ENCODE results near the gene ZNF385A. TPM values are rescaled to one million over a fixed set of nuclear protein-coding genes. Genes with fewer than 3 reads are reported as not detected.
A peak's percentile ranks its signal among the peaks of the same experiment; 100 is the strongest.

Gene ZNF385A
- total RNA-seq, 2 experiments from 2014 or later, result 0.38 to 1.2 TPM

- POLR2A ChIA-PET, result interaction anchor here (2.4 kb wide), 1 partner anchor 41 kb away, joined by 46 read pairs; no protein-coding TSS in a partner anchor
- no peaks in the 10 kb centered on the region for H3K27me3 Mint-ChIP-seq
These were observed 13.7 kb upstream of the ZNF385A start for GRCh38 chr12:54398218-54398617.

GRCh38 chr12:54397157-54397556, 12.6 kb upstream of the ZNF385A start:
- no peak for DNase-seq
- H3K27me3 Mint-ChIP-seq, result no peaks in the 10 kb centered on the region
- H3K9me3 Mint-ChIP-seq, result no peaks in the 10 kb centered on the region
- H3K27ac Mint-ChIP-seq, result no peak overlapping the region
- peaks cover 39% of the 10 kb centered on the region for H3K4me1 Mint-ChIP-seq
- ChIA-PET CTCF (interaction anchor here (12.0 to 12.1 kb wide), 2 partner anchors 19 to 49 kb away, joined by 282 to 481 read pairs; partner anchors contain the start of gene ITGA5), POLR2A (no interaction called here)
- H3K36me3 Mint-ChIP-seq (ENCODE audit: low read depth), result peaks cover 82% of the 10 kb centered on the region
- H3K4me3 Mint-ChIP-seq, result no peak overlapping the region

More at GRCh38 chr12:54398218-54398617, 13.7 kb upstream of the ZNF385A start:
- H3K9me3 Mint-ChIP-seq, result no peaks in the 10 kb centered on the region
- H3K36me3 Mint-ChIP-seq (ENCODE audit: low read depth), result peaks cover 85% of the 10 kb centered on the region
- H3K4me1 Mint-ChIP-seq, result peaks cover 35% of the 10 kb centered on the region
- DNase-seq, result no peak
- no peak overlapping the region for H3K27ac Mint-ChIP-seq
- no peak overlapping the region for H3K4me3 Mint-ChIP-seq
- CTCF ChIA-PET, result interaction anchor here (1.5 to 12.1 kb wide), 8 partner anchors 11 to 133 kb away, joined by 3 to 481 read pairs (median 14); partner anchors contain the start of gene ITGA5

- ChIA-PET POLR2A (interaction anchor here (0.9 kb wide), 1 partner anchor 15 kb away, joined by 3 read pairs; no protein-coding TSS in a partner anchor), CTCF (interaction anchor here (0.7 to 12.1 kb wide), 6 partner anchors 7 to 132 kb away, joined by 3 to 481 read pairs (median 4); partner anchors contain the start of gene ITGA5)
- Mint-ChIP-seq H3K27me3 (no peaks in the 10 kb centered on the region), H3K4me3 (no peak overlapping the region), H3K36me3 (ENCODE audit: low read depth) (peaks cover 71% of the 10 kb centered on the region), H3K27ac (no peak overlapping the region), H3K4me1 (peaks cover 45% of the 10 kb centered on the region), H3K9me3 (no peaks in the 10 kb centered on the region)
- DNase-seq, result no peak
These were observed 11.0 kb upstream of the ZNF385A start for GRCh38 chr12:54395545-54395944.

- H3K9me3 Mint-ChIP-seq, result no peaks in the 10 kb centered on the region
- no peak overlapping the region for H3K27ac Mint-ChIP-seq
- DNase-seq, result no peak
- H3K4me1 Mint-ChIP-seq, result peaks cover 45% of the 10 kb centered on the region
- POLR2A ChIA-PET, result no interaction called here
- peaks cover 65% of the 10 kb centered on the region for H3K36me3 Mint-ChIP-seq (ENCODE audit: low read depth)
- H3K4me3 Mint-ChIP-seq, result no peak overlapping the region
- H3K27me3 Mint-ChIP-seq, result no peaks in the 10 kb centered on the region
- CTCF ChIA-PET, result interaction anchor here (1.2 to 12.1 kb wide), 3 partner anchors 9 to 51 kb away, joined by 4 to 481 read pairs (median 282); partner anchors contain the start of gene ITGA5
These were observed 10.5 kb upstream of the ZNF385A start for GRCh38 chr12:54394986-54395385.

GRCh38 chr12:54394281-54394719, 9.8 kb upstream of the ZNF385A start:
- H3K4me1 Mint-ChIP-seq, result peaks cover 49% of the 10 kb centered on the region
- H3K27ac Mint-ChIP-seq, result no peak overlapping the region
- POLR2A ChIA-PET, result interaction anchor here (1.0 kb wide), 1 partner anchor 103 kb away, joined by 3 read pairs; the partner anchor contains the start of gene NCKAP1L
- no peaks in the 10 kb centered on the region for H3K9me3 Mint-ChIP-seq
- H3K36me3 Mint-ChIP-seq (ENCODE audit: low read depth), result peaks cover 60% of the 10 kb centered on the region
- CTCF ChIA-PET, result interaction anchor here (0.9 to 1.7 kb wide), 6 partner anchors 8 to 143 kb away, joined by 3 to 7 read pairs (median 4); no protein-coding TSS in a partner anchor
- no peaks in the 10 kb centered on the region for H3K27me3 Mint-ChIP-seq
- H3K4me3 Mint-ChIP-seq, result no peak overlapping the region
- DNase-seq, result no peak

GRCh38 chr12:54393743-54394142, 9.2 kb upstream of the ZNF385A start:
- peak overlapping the region; percentile 48 for H3K27ac Mint-ChIP-seq
- H3K36me3 Mint-ChIP-seq (ENCODE audit: low read depth), result peaks cover 58% of the 10 kb centered on the region
- DNase-seq, result no peak
- ChIA-PET CTCF (interaction anchor here (0.5 to 3.6 kb wide), 11 partner anchors 8 to 142 kb away, joined by 3 to 25 read pairs (median 4); no protein-coding TSS in a partner anchor), POLR2A (interaction anchor here (1.0 to 1.4 kb wide), 2 partner anchors 17 to 104 kb away, joined by 3 read pairs; partner anchors contain the start of gene NCKAP1L)
- H3K9me3 Mint-ChIP-seq, result no peaks in the 10 kb centered on the region
- H3K4me1 Mint-ChIP-seq, result peaks cover 48% of the 10 kb centered on the region
- no peaks in the 10 kb centered on the region for H3K27me3 Mint-ChIP-seq
- H3K4me3 Mint-ChIP-seq, result no peak overlapping the region

GRCh38 chr12:54393207-54393609, 8.7 kb upstream of the ZNF385A start:
- DNase-seq, result no peak
- Mint-ChIP-seq H3K27ac (no peak overlapping the region), H3K27me3 (no peaks in the 10 kb centered on the region), H3K4me1 (peaks cover 44% of the 10 kb centered on the region), H3K4me3 (no peak overlapping the region), H3K9me3 (no peaks in the 10 kb centered on the region), H3K36me3 (ENCODE audit: low read depth) (peaks cover 54% of the 10 kb centered on the region)
- POLR2A ChIA-PET, result interaction anchor here (1.0 to 1.4 kb wide), 2 partner anchors 18 to 104 kb away, joined by 3 read pairs; partner anchors contain the start of gene NCKAP1L
- CTCF ChIA-PET, result interaction anchor here (0.5 to 3.6 kb wide), 11 partner anchors 9 to 142 kb away, joined by 3 to 25 read pairs (median 4); no protein-coding TSS in a partner anchor

- no peak overlapping the region for H3K27ac Mint-ChIP-seq
- CTCF ChIA-PET, result interaction anchor here (0.8 to 3.6 kb wide), 9 partner anchors 9 to 50 kb away, joined by 3 to 25 read pairs (median 4); no protein-coding TSS in a partner anchor
- H3K27me3 Mint-ChIP-seq, result no peaks in the 10 kb centered on the region
- H3K36me3 Mint-ChIP-seq (ENCODE audit: low read depth), result peaks cover 48% of the 10 kb centered on the region
- no peak for DNase-seq
- no peaks in the 10 kb centered on the region for H3K9me3 Mint-ChIP-seq
- peaks cover 39% of the 10 kb centered on the region for H3K4me1 Mint-ChIP-seq
- POLR2A ChIA-PET, result interaction anchor here (1.4 kb wide), 1 partner anchor 18 kb away, joined by 3 read pairs; no protein-coding TSS in a partner anchor
- H3K4me3 Mint-ChIP-seq, result no peak overlapping the region
These were observed 8.1 kb upstream of the ZNF385A start for GRCh38 chr12:54392485-54393206.

- peak; percentile 59 for DNase-seq
- ChIA-PET POLR2A (no interaction called here), CTCF (interaction anchor here (1.1 to 3.6 kb wide), 2 partner anchors 10 to 48 kb away, joined by 4 to 25 read pairs; no protein-coding TSS in a partner anchor)
- Mint-ChIP-seq H3K27ac (no peak overlapping the region), H3K4me1 (peaks cover 33% of the 10 kb centered on the region), H3K36me3 (ENCODE audit: low read depth) (peaks cover 34% of the 10 kb centered on the region), H3K27me3 (no peaks in the 10 kb centered on the region), H3K4me3 (no peak overlapping the region), H3K9me3 (no peaks in the 10 kb centered on the region)
These were observed 6.4 kb upstream of the ZNF385A start for GRCh38 chr12:54390668-54391551.

- Mint-ChIP-seq H3K27me3 (no peaks in the 10 kb centered on the region), H3K36me3 (ENCODE audit: low read depth) (peaks cover 28% of the 10 kb centered on the region), H3K4me1 (peaks cover 32% of the 10 kb centered on the region), H3K9me3 (no peaks in the 10 kb centered on the region), H3K4me3 (no peak overlapping the region), H3K27ac (no peak overlapping the region)
- ChIA-PET POLR2A (no interaction called here), CTCF (no interaction called here)
- no peak for DNase-seq
These were observed 5.7 kb upstream of the ZNF385A start for GRCh38 chr12:54390176-54390667.

GRCh38 chr12:54389607-54390175, 5.2 kb upstream of the ZNF385A start:
- ChIA-PET CTCF (no interaction called here), POLR2A (no interaction called here)
- Mint-ChIP-seq H3K4me1 (peaks cover 27% of the 10 kb centered on the region), H3K9me3 (no peaks in the 10 kb centered on the region), H3K27ac (no peak overlapping the region), H3K4me3 (no peak overlapping the region), H3K36me3 (ENCODE audit: low read depth) (peaks cover 22% of the 10 kb centered on the region), H3K27me3 (no peaks in the 10 kb centered on the region)
- no peak for DNase-seq

GRCh38 chr12:54389134-54389508, 4.6 kb upstream of the ZNF385A start:
- Mint-ChIP-seq H3K27me3 (no peaks in the 10 kb centered on the region), H3K4me1 (peaks cover 21% of the 10 kb centered on the region), H3K9me3 (no peaks in the 10 kb centered on the region), H3K36me3 (ENCODE audit: low read depth) (peaks cover 17% of the 10 kb centered on the region), H3K4me3 (no peak overlapping the region), H3K27ac (no peak overlapping the region)
- CTCF ChIA-PET, result no interaction called here
- no peak for DNase-seq
- POLR2A ChIA-PET, result no interaction called here

Data from activated CD4-positive, alpha-beta memory T cell treated with anti-CD3 and anti-CD28 coated beads, Interleukin-2, amount 10 ng/mL, durations not matched to agents 7 days and 5 days (primary cell).